GM19455 (cell line): ENCODE results near the gene RBBP8NL.

Experiments used
- ATAC-seq: cut with Tn5 transposase; IDR thresholded peaks from one replicate; pipeline ENCODE4 v1.9.1; 2021; ENCODE audit not compliant: unreplicated experiment

Gene RBBP8NL

DNA sequence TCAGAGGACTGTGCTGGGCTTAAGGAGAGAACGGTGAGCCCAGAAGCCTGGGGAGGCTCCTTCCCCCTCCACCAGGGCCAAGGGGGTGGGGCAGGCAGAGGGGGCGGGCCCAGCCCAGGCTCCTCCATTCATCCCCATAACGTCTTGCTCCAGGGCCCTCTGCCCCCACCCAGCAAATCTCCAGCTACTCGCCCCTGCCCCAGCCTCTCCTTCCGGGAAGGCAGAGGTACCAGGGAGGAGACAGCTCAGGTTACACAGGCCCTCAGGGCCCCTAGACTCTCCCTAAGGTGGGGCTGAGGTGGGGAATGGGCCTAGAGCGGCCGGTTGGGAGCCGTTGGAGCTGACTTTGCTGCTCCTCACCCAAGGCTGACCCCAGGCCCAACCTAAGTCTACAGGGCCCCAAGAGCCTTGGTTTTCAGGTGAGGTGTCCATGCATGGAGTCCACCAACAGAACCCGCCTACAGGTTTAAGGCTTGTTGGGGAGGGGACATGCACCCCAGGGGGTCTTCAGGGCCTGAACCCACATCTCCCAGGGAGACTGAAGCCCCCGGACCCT is 61.4 kb downstream of the RBBP8NL start:
- no peak for ATAC-seq

DNA sequence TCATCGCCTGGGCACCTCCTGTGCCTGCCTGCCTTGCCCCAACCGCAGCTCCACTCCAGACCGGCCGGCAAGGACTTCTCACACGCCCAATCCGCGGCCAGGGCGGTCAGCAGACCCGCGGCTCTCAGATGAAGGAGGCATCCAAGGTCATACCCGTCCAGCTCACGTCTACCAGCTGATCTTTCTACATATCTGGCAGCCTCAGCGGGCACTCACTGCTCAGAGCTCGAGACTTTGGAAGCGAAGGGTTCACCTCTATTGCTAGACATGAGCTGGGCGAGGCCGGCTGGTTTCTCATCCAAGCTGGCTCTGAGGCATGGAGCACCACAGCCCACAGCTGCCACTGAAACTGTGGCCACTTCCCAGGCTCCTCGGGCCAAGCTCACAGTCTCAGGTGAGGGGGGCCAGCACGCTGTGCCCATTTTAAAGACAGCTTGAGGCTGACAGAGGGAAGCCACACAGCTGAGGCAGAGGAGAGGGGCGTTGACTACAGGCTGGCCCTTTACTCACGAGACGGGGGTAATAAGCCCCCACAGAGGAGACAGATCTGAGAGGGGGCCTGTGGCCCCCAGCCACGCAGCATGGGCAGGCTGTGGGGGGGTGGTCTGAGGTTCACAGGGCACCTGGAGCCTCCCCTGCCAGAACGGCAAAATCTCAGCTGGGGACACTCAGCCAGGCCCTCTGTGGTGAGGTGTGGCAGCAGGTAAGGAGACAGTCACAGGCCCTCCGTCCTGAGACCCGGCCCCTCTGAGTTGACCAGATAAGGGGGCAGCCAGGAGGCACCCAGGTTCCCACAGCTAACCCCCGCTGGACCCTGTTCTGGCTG is 62.2 kb downstream of the RBBP8NL start:
- no peak for ATAC-seq

DNA sequence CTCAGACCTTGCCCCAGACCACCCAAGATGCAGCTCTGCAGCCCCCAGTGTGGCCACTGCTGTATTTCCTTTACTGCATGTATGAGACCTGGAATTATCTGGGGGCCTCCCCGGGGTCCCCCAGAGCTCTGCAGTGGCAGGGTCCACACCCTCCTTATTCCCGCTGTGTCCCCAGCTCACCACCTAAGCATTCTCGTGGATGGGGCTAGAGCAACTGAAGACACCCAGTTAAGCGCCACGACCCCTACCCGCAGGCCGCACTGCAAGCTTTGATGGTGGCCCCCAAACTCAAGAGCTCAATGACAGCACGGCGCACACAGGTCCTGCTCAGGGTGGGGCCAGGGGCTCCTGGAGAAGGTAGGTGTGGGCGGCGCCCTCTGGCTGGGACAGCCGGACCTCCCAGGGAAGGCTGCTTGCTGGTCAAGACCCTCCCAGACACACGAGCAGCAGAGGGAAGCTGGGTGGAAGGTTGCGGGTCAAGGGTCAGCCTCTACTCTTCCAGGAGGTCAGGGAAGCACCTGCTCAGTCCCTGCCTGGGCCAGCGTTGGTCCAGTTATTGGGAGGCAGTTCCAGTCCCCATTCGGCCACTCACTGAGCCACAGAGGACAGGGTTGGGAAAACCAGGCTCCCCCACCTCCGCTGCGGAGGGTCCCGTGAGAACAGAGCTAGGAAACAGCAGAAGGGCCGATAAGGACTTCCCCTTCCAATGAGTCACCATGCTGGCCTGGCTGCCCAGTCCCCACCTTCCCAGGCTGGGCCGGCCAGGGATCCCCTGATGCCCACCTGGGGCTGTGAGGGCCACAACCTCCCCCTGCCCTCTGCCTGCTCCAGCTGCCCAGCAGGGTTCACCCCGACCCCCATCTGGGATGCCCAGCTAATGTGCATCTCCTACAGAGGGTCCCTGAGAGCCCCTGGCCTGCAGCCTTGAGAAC is 63.2 kb downstream of the RBBP8NL start:
- ATAC-seq, result no peak

DNA sequence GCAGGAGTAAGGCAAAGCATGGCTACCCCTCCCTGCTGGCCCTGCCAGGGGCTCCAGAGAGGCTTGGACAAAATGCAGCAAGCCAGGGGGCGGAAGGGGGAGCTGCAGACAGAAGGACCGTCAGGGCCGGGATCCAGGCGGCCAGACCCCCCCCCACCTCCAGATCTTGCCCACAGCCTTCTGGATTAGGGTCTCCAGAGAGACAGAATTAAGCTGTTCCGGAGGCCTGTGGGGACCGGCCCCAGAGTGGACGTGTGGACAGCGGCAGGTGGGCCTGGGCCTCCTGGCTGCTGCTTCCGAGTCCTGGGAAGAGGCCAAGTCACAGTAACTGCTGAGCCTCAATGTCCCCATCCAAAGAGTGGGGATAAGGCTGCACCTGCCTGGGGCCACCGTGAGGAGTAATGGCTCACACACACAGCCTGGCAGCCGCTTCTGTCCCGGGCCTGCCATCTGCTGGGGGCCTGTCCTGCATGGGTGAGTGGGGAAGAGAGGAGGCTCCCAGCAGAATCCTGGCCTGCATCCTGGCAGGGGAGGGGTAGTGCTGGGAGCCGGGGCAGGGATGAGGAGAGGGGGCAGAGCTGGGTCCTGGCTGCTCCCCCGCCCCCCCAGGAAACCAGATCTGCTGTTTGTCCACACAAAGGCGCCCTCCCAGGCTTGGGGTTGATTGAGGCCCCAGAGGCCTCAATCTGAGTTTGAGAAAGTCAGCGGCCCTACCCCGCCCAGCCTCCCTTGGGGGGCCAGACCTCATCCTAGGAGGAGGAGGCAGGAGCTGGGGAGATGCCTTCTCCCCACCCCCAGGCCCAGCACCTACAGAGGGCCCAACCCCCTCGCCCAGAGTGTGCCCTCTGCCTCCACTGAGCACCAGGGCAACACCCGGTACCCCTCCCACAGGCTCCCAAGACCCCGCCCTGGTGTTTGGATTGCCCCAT is 64.1 kb downstream of the RBBP8NL start:
- no peak for ATAC-seq

DNA sequence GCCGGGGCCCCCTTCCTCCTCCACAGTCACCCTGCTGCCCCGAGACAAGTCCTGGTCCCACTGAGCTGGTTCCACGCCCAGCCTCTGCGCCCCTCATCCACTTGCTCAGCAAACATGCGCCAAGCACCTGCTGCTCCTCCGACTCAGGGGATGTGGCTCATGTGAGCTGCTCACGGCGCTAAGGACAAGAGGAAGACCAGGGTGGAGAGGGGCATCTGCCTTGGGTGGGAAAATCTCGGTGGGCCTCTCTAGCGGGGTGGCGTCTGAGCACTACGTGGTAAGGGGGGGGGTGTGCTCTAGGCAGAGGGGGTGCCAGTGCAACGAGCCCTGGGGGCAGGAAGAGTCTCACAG is 64.8 kb downstream of the RBBP8NL start:
- no peak for ATAC-seq

DNA sequence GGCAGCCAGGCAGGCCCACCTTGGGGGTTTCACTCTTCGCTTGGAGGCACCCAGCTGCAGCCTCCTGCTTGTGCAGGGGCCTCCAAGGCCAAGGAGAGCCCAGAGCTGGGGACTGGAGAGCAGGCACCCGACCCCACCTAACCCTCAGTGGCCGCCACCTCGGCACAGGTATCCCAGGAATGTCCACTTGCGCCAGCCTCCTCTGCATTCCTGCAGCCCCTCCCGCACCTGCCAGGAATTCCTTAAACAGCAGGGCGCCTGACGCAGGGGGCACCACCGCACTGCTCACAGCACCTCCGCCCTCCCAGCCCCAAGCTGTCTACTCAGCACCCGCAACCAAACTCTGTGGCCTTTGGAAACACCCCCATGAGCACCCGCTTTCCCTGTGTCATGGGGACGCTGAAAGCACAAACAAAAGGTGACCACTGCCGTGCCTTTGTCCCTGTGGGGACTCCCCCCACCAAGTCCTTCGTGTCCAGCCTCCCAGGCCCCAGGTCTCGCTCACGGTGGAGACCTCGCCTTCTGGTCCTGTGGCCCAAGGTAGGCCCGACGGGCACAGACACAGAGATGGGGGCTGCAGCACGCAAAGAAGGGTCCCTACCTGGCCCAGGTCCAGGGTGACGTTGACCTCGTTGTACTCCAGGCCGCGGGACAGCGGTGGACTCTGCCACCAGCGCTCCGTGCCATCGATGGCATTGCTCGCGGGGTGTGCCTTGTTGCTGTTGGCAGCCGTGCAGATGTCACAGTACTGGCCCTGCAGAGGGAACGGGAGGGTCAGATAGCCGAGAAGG is 65.3 kb downstream of the RBBP8NL start:
- ATAC-seq, result no peak

DNA sequence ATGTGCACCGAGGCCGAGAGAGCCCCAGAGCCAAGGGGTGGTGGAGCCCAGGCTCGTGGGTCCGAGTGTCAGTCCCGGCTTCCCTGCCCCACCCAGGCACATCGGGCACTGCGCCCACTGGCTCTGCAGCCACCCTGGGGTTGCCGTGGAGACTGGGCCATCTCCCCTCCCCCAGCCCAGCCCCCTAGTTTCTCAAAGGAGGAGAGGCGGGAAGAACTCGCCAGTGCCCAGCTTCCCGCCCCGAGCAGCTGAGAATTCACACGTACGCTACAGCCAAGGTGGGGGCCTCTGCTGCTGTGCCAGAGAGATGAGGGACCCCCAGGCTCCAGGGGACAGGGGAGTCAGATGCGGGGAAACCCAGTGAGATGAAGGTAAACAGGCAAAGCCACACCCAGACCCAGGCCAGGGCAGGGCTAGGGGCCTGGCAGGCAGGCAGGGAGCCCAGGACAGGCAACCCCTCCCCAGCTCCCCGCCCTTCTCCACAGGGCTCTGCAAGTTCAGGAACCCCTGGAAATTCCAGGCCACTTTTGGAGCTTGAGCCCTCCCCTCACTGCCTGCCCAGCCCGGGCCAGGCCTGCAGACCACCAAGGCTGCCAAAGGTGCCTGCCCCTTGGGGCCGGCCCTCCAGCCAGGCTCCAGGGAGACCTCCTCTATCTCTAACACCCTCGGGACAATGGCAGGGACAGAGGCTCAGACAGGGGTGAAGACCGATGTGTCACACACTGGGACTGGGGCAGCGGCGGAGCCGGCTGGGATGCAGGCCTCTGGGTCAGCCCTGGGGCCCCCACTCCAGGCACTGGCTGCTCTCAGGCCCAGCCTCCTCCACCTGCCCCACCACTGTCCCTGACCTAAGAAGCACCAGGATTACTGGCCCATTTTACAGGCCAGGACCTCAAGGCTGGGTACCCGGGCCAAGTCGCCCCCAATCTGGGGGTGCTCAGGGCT is 66.2 kb downstream of the RBBP8NL start:
- ATAC-seq, result no peak
